Measurements from ENCODE around the gene RAN. TPM values are rescaled to one million over a fixed set of nuclear protein-coding genes. Genes with fewer than 3 reads are reported as not detected.

Gene RAN
- total RNA-seq, 1 experiment from 2014 or later, result 1,968 TPM

- TF ChIP-seq CTCF (conservative IDR thresholded peaks at IDR 0.05), result no peak
- H3K9me3 Mint-ChIP-seq, result no peaks in the 10 kb centered on the region
- no peak overlapping the region for H4K8ac ChIP-seq (replicated peaks; ENCODE audit: insufficient read length, low read depth, low read length)
- H2BK15ac ChIP-seq (ENCODE audit: low read depth, low read length), result no peak overlapping the region
- no peak overlapping the region for H2BK120ac ChIP-seq (ENCODE audit: low read depth, low read length, poor library complexity, severe bottlenecking)
- peaks cover 7% of the 10 kb centered on the region for H4K20me1 ChIP-seq (ENCODE audit: control insufficient read depth, insufficient read depth, insufficient read length)
- no peak overlapping the region for H2AFZ ChIP-seq (ENCODE audit: low read length)
- H4K5ac ChIP-seq (ENCODE audit: insufficient read length, low read depth, low read length), result peak overlapping the region; percentile 33
- H3K27ac ChIP-seq (ENCODE audit: insufficient read length, low read depth, low read length), result no peak overlapping the region
- H3K4ac ChIP-seq (ENCODE audit: low read depth, low read length), result no peak overlapping the region
- no peak for DNase-seq
- no peaks in the 10 kb centered on the region for H3K23me2 ChIP-seq (ENCODE audit: insufficient read length, low read depth, low read length, poor library complexity, severe bottlenecking)
- H3K27me3 Mint-ChIP-seq (ENCODE audit: low read depth), result no peaks in the 10 kb centered on the region; the same call in none of the 2 replicates
- H3K27ac Mint-ChIP-seq, result peak overlapping the region in 2 of 3 experiments; percentile 6 to 87; a peak in 4 of 7 replicates
- H3K4me2 ChIP-seq (ENCODE audit: insufficient read depth, insufficient read length, low read length), result no peak overlapping the region
- no CpG with 5 or more reads among the region's 24 CpGs for WGBS (ENCODE audit: extremely low coverage, insufficient read length, low lambda C conversion rate)
- H3T11ph ChIP-seq (ENCODE audit: low read length), result no peak overlapping the region
- H3K79me1 ChIP-seq (ENCODE audit: insufficient read depth, low read depth, low read length, poor library complexity, severe bottlenecking), result no peaks in the 10 kb centered on the region
- peaks cover 47 to 51% of the 10 kb centered on the region in 2 experiments for H3K4me1 Mint-ChIP-seq
- H3K79me2 ChIP-seq (ENCODE audit: insufficient read depth, low read length), result peaks cover 4% of the 10 kb centered on the region; the same call in 1 of the 2 replicates
- H3K27me3 ChIP-seq (ENCODE audit: insufficient read depth, low read length), result no peaks in the 10 kb centered on the region
- H2BK12ac ChIP-seq (ENCODE audit: insufficient read length, low read depth, low read length), result no peak overlapping the region
- no peak overlapping the region for H4K91ac ChIP-seq (ENCODE audit: insufficient read length, low read depth, low read length)
- no peak overlapping the region for H2BK5ac ChIP-seq (ENCODE audit: insufficient read length, low read length)
- H3K9ac ChIP-seq (ENCODE audit: extremely low read depth, insufficient read length, low read length), result no peak overlapping the region
- H3K36me3 Mint-ChIP-seq (ENCODE audit: insufficient read depth in 1 of 3, low read depth in 3 of 3), result peaks cover 33 to 44% (median 41%) of the 10 kb centered on the region in 3 experiments; a peak in 6 of 7 replicates
- H3K18ac ChIP-seq (ENCODE audit: insufficient read length, low read depth, low read length), result no peak overlapping the region
- H3K56ac ChIP-seq (ENCODE audit: insufficient read length, low read depth, low read length), result no peak overlapping the region
- no peak overlapping the region for H2BK20ac ChIP-seq (ENCODE audit: low read depth, low read length, poor library complexity, severe bottlenecking)
- peaks cover 1% of the 10 kb centered on the region; the same call in 1 of the 2 replicates for H3K4me1 ChIP-seq (ENCODE audit: insufficient read depth, low read length)
- no peak overlapping the region for H2AK5ac ChIP-seq (ENCODE audit: insufficient read length, low read length)
- no peak overlapping the region for H3K4me3 Mint-ChIP-seq
- H3K23ac ChIP-seq (ENCODE audit: insufficient read length, low read depth, low read length), result no peak overlapping the region
- no peak overlapping the region for H3K14ac ChIP-seq (ENCODE audit: insufficient read depth, low read length)
- H3K9me3 ChIP-seq (ENCODE audit: control insufficient read depth, low read depth, low read length), result no peaks in the 10 kb centered on the region
These were observed 6.6 kb downstream of the RAN start for GRCh38 chr12:130878193-130879185.
